Neural cell (in vitro differentiated cells): Measurements from ENCODE around the gene SKI.

Experiments used
- CTCF ChIP-seq: fragments of 450-650 bp; IDR thresholded peaks from 2 replicates; pipeline ENCODE4 v1.5.1; 2014; ENCODE audit warnings: antibody characterized with exemption, mild to moderate bottlenecking, moderate library complexity; ENCODE audit not compliant: poor library complexity, severe bottlenecking
- EZH2 ChIP-seq: fragments of 200-600, 300-800 bp; shearing (Covaris generic), sonication (generic); IDR thresholded peaks from 2 replicates; pipeline ENCODE4 v1.6.1; 2014; ENCODE audit warnings: antibody characterized with exemption, low read length, borderline replicate concordance, mild to moderate bottlenecking; ENCODE audit not compliant: insufficient read depth, poor library complexity, severe bottlenecking
- MXI1 ChIP-seq: fragments of 450-650 bp; conservative IDR thresholded peaks from 2 replicates; pipeline ENCODE4 v1.6.1; 2014; ENCODE audit warnings: antibody characterized with exemption, mild to moderate bottlenecking; ENCODE audit not compliant: poor library complexity, severe bottlenecking
- RAD21 ChIP-seq: fragments of 450-650 bp; conservative IDR thresholded peaks from 2 replicates; pipeline ENCODE4 v1.6.1; 2014; ENCODE audit warnings: antibody characterized with exemption, mild to moderate bottlenecking, moderate library complexity
- SMC3 ChIP-seq: fragments of 450-650 bp; conservative IDR thresholded peaks from 2 replicates; pipeline ENCODE4 v1.6.1; 2014; ENCODE audit warnings: antibody characterized with exemption, mild to moderate bottlenecking, moderate library complexity; ENCODE audit not compliant: poor library complexity
- TF ChIP-seq, protein P1 (sequence below): IDR thresholded peaks from 2 replicates; pipeline ENCODE4 v1.6.1; 2012; ENCODE audit warnings: borderline replicate concordance

DNA sequence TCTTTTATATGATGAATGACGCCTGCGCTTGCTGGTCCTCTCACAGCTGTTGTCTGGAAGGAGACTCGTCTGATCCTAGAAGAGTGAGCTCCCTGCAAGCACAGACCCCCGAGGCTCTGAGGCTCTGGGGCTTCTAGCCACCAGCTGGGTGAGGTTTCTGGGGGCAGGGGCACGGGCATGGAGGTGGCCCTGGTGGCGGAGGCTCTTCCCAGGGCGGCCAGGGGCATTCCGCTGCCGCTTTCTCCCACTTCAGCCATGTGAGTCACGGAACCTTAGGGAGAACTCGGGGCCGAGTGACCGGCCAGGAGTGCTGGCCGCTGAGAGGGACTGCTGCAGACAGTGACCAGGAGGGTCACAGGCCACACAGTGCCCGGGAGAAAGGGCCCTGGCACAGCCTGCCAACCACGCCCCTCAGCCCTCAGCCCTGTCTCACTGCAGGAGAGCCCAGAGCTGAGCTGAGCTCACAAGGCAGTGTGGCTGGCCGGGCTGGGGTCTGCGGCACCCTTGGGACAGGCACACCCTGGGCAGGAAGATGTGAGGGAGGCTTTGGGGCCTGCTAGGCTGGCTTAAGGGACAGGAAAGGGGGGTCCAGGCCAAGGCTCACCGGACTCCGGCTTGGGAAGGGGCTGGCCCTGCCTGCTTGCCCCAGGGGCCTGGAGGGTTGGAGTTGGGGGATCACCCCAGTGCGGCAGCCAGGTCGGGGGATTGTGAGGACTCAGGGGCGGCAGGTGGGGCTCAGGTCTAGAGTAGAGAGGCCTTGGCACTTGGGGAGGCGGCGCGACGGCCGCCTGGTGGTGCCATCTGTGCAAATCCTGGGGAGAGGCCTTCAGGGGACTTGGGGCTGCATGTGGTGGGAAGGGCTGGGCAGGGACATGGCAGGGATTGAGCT, 127.5 kb downstream of the SKI start:
- TF ChIP-seq CTCF (no peak), EZH2 (no peak), RAD21 (no peak), MXI1 (no peak), SMC3 (no peak)
- TF ChIP-seq, protein P1, sequence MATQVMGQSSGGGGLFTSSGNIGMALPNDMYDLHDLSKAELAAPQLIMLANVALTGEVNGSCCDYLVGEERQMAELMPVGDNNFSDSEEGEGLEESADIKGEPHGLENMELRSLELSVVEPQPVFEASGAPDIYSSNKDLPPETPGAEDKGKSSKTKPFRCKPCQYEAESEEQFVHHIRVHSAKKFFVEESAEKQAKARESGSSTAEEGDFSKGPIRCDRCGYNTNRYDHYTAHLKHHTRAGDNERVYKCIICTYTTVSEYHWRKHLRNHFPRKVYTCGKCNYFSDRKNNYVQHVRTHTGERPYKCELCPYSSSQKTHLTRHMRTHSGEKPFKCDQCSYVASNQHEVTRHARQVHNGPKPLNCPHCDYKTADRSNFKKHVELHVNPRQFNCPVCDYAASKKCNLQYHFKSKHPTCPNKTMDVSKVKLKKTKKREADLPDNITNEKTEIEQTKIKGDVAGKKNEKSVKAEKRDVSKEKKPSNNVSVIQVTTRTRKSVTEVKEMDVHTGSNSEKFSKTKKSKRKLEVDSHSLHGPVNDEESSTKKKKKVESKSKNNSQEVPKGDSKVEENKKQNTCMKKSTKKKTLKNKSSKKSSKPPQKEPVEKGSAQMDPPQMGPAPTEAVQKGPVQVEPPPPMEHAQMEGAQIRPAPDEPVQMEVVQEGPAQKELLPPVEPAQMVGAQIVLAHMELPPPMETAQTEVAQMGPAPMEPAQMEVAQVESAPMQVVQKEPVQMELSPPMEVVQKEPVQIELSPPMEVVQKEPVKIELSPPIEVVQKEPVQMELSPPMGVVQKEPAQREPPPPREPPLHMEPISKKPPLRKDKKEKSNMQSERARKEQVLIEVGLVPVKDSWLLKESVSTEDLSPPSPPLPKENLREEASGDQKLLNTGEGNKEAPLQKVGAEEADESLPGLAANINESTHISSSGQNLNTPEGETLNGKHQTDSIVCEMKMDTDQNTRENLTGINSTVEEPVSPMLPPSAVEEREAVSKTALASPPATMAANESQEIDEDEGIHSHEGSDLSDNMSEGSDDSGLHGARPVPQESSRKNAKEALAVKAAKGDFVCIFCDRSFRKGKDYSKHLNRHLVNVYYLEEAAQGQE = no peak
